Right lobe of liver (tissue), 4 donors: ENCODE data around the gene CLIC1.

Source experiments
- CTCF ChIP-seq, 4 donors: fragments of 200-600 bp in 3 of 4; fragments of 450-650 bp in 1 of 4; IDR thresholded peaks; one replicate each; pipeline versions ENCODE4 v1.5.1 to v1.8.0; 2016 to 2022; ENCODE audit warnings: antibody characterized with exemption in 4 of 4, mild to moderate bottlenecking in 2 of 4
- POLR2A ChIP-seq: fragments of 450-650 bp; IDR thresholded peaks from one replicate; pipeline ENCODE4 v1.6.1; 2017; ENCODE audit warnings: antibody characterized with exemption, mild to moderate bottlenecking
- donor health status: DM: no; HTN: no; CAD: no.
- donor health status: DM: no; HTN: no; CAD: no.
- donor health status: DM: no; HTN: yes; CAD: no.

GRCh38 chr6:31727717-31728671, 8.3 kb downstream of the CLIC1 start:
- TF ChIP-seq POLR2A: peak; percentile 15
- no peak for TF ChIP-seq CTCF (IDR thresholded peaks at IDR 0.05)
